Keratinocyte (primary cell): ENCODE measurements around the gene PDX1. TPM values are rescaled to one million over a fixed set of nuclear protein-coding genes. Genes with fewer than 3 reads are reported as not detected.
A peak's percentile ranks its signal among the peaks of the same experiment; 100 is the strongest.

Experiments
- DNase-seq: peaks from one replicate; pipeline ENCODE4 v3.0.0-alpha.2; 2011; ENCODE audit warnings: low read depth, missing footprints, low spot score
- FAIRE-seq: peaks from 2 replicates; lab custom pipeline; 2011; peaks lifted over from hg19 to GRCh38; lab: Jason Lieb, UNC
- H2AFZ ChIP-seq: 2 replicates; pipeline ENCODE4 v1.6.0; 2012; ENCODE audit warnings: low read length, control low read depth, inconsistent platforms; ENCODE audit not compliant: control insufficient read depth
- H3K27ac ChIP-seq: 2 replicates; pipeline ENCODE4 v1.5.1; 2011; ENCODE audit warnings: low read length; ENCODE audit not compliant: control insufficient read depth, insufficient read depth
- H3K27me3 ChIP-seq: 3 replicates; pipeline ENCODE4 v1.6.0; 2011; ENCODE audit warnings: low read length; ENCODE audit not compliant: control insufficient read depth, insufficient read depth; ENCODE audit errors: extremely low read depth
- H3K36me3 ChIP-seq, 2 experiments: 2 replicates in 1 of 2; 3 replicates in 1 of 2; pipeline ENCODE4 v1.5.1; 2011; ENCODE audit warnings: low read length in 2 of 2, mild to moderate bottlenecking in 1 of 2; ENCODE audit not compliant: control insufficient read depth in 2 of 2, insufficient read depth in 2 of 2; ENCODE audit errors: extremely low read depth in 1 of 2
- H3K4me1 ChIP-seq: 3 replicates; pipeline ENCODE4 v1.5.1; 2011; ENCODE audit warnings: low read length; ENCODE audit not compliant: control insufficient read depth, insufficient read depth; ENCODE audit errors: extremely low read depth
- H3K4me2 ChIP-seq: 3 replicates; pipeline ENCODE4 v1.6.0; 2011; ENCODE audit warnings: low read depth, low read length; ENCODE audit not compliant: control insufficient read depth, insufficient read depth; ENCODE audit errors: extremely low read depth
- H3K4me3 ChIP-seq, 3 experiments: fragments of 200-600 bp in 1 of 3; sonication (generic) in 1 of 3; 2 replicates in 2 of 3; 3 replicates in 1 of 3; pipeline ENCODE4 v1.5.1; 2011 to 2016; ENCODE audit warnings: low read length in 3 of 3, mild to moderate bottlenecking in 3 of 3, control low read depth in 2 of 3, inconsistent platforms in 1 of 3, low read depth in 1 of 3, mixed read lengths in 1 of 3, mixed run types in 1 of 3, moderate library complexity in 1 of 3; ENCODE audit not compliant: control insufficient read depth in 2 of 3, insufficient read depth in 2 of 3; ENCODE audit errors: extremely low read depth in 1 of 3
- H3K79me2 ChIP-seq: 2 replicates; pipeline ENCODE4 v1.6.0; 2012; ENCODE audit warnings: low read length; ENCODE audit not compliant: control insufficient read depth, insufficient read depth
- H3K9ac ChIP-seq: 3 replicates; pipeline ENCODE4 v1.6.0; 2011; ENCODE audit warnings: low read length; ENCODE audit not compliant: control insufficient read depth, insufficient read depth; ENCODE audit errors: extremely low read depth
- H3K9me1 ChIP-seq: 3 replicates; pipeline ENCODE4 v1.6.0; 2011; ENCODE audit warnings: low read length; ENCODE audit not compliant: control insufficient read depth, insufficient read depth; ENCODE audit errors: extremely low read depth
- H3K9me3 ChIP-seq: 2 replicates; pipeline ENCODE4 v1.5.1; 2012; ENCODE audit warnings: low read depth, low read length; ENCODE audit not compliant: control insufficient read depth
- H4K20me1 ChIP-seq: 3 replicates; pipeline ENCODE4 v1.6.0; 2011; ENCODE audit warnings: low read length; ENCODE audit not compliant: control insufficient read depth, insufficient read depth; ENCODE audit errors: extremely low read depth
- CTCF ChIP-seq, 3 experiments: IDR thresholded peaks in 1 of 3; conservative IDR thresholded peaks in 1 of 3; optimal IDR thresholded peaks in 1 of 3; 2 replicates in 2 of 3; 3 replicates in 1 of 3; pipeline versions ENCODE3 to v1.5.1; 2011; ENCODE audit warnings: low read length in 3 of 3, mild to moderate bottlenecking in 3 of 3, moderate library complexity in 2 of 3, control low read depth in 1 of 3, inconsistent platforms in 1 of 3; ENCODE audit not compliant: insufficient read depth in 2 of 3; ENCODE audit errors: extremely low read depth in 1 of 3
- EZH2 ChIP-seq: IDR thresholded peaks from one replicate; pipeline ENCODE4 v1.6.1; 2012; ENCODE audit warnings: inconsistent platforms, mild to moderate bottlenecking, low read length, moderate library complexity
- dilution Hi-C: fragments of 300-500 bp; cut with MboI; formaldehyde crosslinking; loops from one replicate; pipeline ENCODE4 v1.7.0; 2020; ENCODE audit warnings: low sequenced_read_pairs; ENCODE audit not compliant: extremely low pct_ligation_motif_present
- polyA plus RNA-seq, 5 experiments: library from polyadenylated mRNA; depleted of rRNA in 3 of 5; stranded (reverse) in 3 of 5; stranded (forward) in 1 of 5; unstranded in 1 of 5; fragments of >200 nt; gene quantifications; 1 replicate in 1 of 5; 2 replicates in 3 of 5; 3 replicates in 1 of 5; pipeline versions ENCODE4 v1.2.1 to v1.2.3, GENCODE V29; 2011 to 2012; ENCODE audit warnings: missing spikeins in 2 of 5, low read depth in 1 of 5, low replicate concordance in 1 of 5

PDX1 gene
- polyA plus RNA-seq, 1 donor (not counting 4 experiments of a cell fraction or from before 2014, with no cell fraction given), result not detected

GRCh38 chr13:27922883-27923612 lies 3.2 kb downstream of the PDX1 start:
- Histone ChIP-seq H3K9me3 (peaks cover 5% of the 10 kb centered on the region), H2AFZ (no peak overlapping the region), H3K4me2 (no peak overlapping the region), H3K36me3 (no peaks in the 10 kb centered on the region), H3K27me3 (peaks cover 100% of the 10 kb centered on the region), H3K79me2 (no peaks in the 10 kb centered on the region), H3K9me1 (no peaks in the 10 kb centered on the region), H3K9ac (no peak overlapping the region), H3K4me1 (peaks cover 2% of the 10 kb centered on the region), H3K27ac (no peak overlapping the region), H3K4me3 (no peak overlapping the region), H4K20me1 (peaks cover 5% of the 10 kb centered on the region)
- no peak for TF ChIP-seq CTCF (optimal IDR thresholded peaks at IDR 0.05 in 1 of 3, IDR thresholded peaks at IDR 0.05 in 1 of 3, conservative IDR thresholded peaks at IDR 0.05 in 1 of 3; ENCODE audit: extremely low read depth in 1 of 3, insufficient read depth in 2 of 3, low read length in 3 of 3)
- TF ChIP-seq EZH2, result no peak
- DNase-seq (no peak), FAIRE-seq (no peak)
- dilution Hi-C loops, result no loop called here

- DNase-seq, result no peak
- H3K9me3 ChIP-seq, result peaks cover 2% of the 10 kb centered on the region
- H3K4me3 ChIP-seq, result no peak overlapping the region
- no peaks in the 10 kb centered on the region for H3K79me2 ChIP-seq
- peaks cover 2% of the 10 kb centered on the region for H3K4me1 ChIP-seq
- H3K27me3 ChIP-seq, result peaks cover 100% of the 10 kb centered on the region
- no peak overlapping the region for H3K9ac ChIP-seq
- H3K9me1 ChIP-seq, result no peaks in the 10 kb centered on the region
- peaks cover 5% of the 10 kb centered on the region for H4K20me1 ChIP-seq
- H3K27ac ChIP-seq, result no peak overlapping the region
- FAIRE-seq, result no peak
- TF ChIP-seq CTCF (optimal IDR thresholded peaks at IDR 0.05 in 1 of 3, IDR thresholded peaks at IDR 0.05 in 1 of 3, conservative IDR thresholded peaks at IDR 0.05 in 1 of 3; ENCODE audit: extremely low read depth in 1 of 3, insufficient read depth in 2 of 3, low read length in 3 of 3) (no peak), EZH2 (peak; percentile 72)
- H2AFZ ChIP-seq, result no peak overlapping the region
- H3K4me2 ChIP-seq, result no peak overlapping the region
- dilution Hi-C loops, result no loop called here
- H3K36me3 ChIP-seq, result no peaks in the 10 kb centered on the region
Measured at GRCh38 chr13:27923794-27924528, 4.2 kb downstream of the PDX1 start.
